SK-N-SH (cell line): ENCODE results near the gene PLXNA4. TPM values are rescaled to one million over a fixed set of nuclear protein-coding genes. Genes with fewer than 3 reads are reported as not detected.
"Not testable (repeated sequence)": the region's sequence is repeated elsewhere in the genome, so short reads cannot be mapped to it uniquely, and the experiment has no call there.

Experiments
- CTCF ChIA-PET: fragments of 300-600, 350-600 bp; formaldehyde crosslinking; extraction: SDS; loops from one replicate; lab custom pipeline; 2021; lab: Yijun Ruan, JAX
- POLR2A ChIA-PET: fragments of 350-600 bp; sonication (Branson Sonifier 250); formaldehyde crosslinking; extraction: SDS; loops from one replicate; lab custom pipeline; 2020; ENCODE audit warnings: antibody characterized with exemption, inconsistent platforms; lab: Yijun Ruan, JAX
- DNase-seq: peaks from one replicate; pipeline ENCODE4 v3.0.0; 2012
- H2AFZ ChIP-seq: fragments of 200-600 bp; sonication (generic); 2 replicates; pipeline ENCODE4 v1.8.1; 2016; ENCODE audit warnings: antibody characterized with exemption, mild to moderate bottlenecking, low read depth
- H3F3A ChIP-seq: fragments of 200-600 bp; sonication (generic); replicated peaks from 2 replicates; pipeline ENCODE3; 2016; ENCODE audit warnings: antibody characterized with exemption, mild to moderate bottlenecking; ENCODE audit not compliant: insufficient read depth
- H3K27ac ChIP-seq, 2 experiments: fragments of 200-500 bp in 1 of 2; fragments of 200-600 bp in 1 of 2; sonication (Bioruptor generic) in 1 of 2; sonication (generic), shearing (Covaris generic) in 1 of 2; 2 replicates each; pipeline versions ENCODE4 v1.5.1 to v1.6.1; 2014 to 2016; ENCODE audit warnings: low read depth in 2 of 2, inconsistent platforms in 1 of 2, low read length in 1 of 2, mild to moderate bottlenecking in 1 of 2, mixed read lengths in 1 of 2
- H3K27me3 ChIP-seq: fragments of 200-600 bp; sonication (generic), shearing (Covaris generic); 2 replicates; pipeline ENCODE4 v1.6.1; 2016; ENCODE audit warnings: mixed run types; ENCODE audit not compliant: insufficient read depth
- H3K36me3 ChIP-seq, 2 experiments: fragments of 200-500 bp in 1 of 2; fragments of 200-600 bp in 1 of 2; sonication (Bioruptor generic) in 1 of 2; sonication (generic) in 1 of 2; replicated peaks in 1 of 2; 2 replicates each; pipeline versions ENCODE3 to v1.5.1; 2014 to 2016; ENCODE audit warnings: low read length in 1 of 2, mild to moderate bottlenecking in 1 of 2; ENCODE audit not compliant: insufficient read depth in 2 of 2, control insufficient read depth in 1 of 2
- H3K4me1 ChIP-seq, 2 experiments: fragments of 200-500 bp in 1 of 2; fragments of 200-600 bp in 1 of 2; sonication (Bioruptor generic) in 1 of 2; sonication (generic), shearing (Covaris generic) in 1 of 2; 2 replicates each; pipeline versions ENCODE4 v1.5.1 to v1.6.1; 2014 to 2016; ENCODE audit warnings: low read depth in 1 of 2, low read length in 1 of 2, mixed run types in 1 of 2; ENCODE audit not compliant: insufficient read depth in 2 of 2, control insufficient read depth in 1 of 2
- H3K4me2 ChIP-seq: fragments of 200-600 bp; sonication (generic), shearing (Covaris generic); 2 replicates; pipeline ENCODE4 v1.6.1; 2017; ENCODE audit warnings: mixed run types
- H3K4me3 ChIP-seq, 2 experiments: fragments of 200-500 bp in 1 of 2; fragments of 200-600 bp in 1 of 2; sonication (Bioruptor generic) in 1 of 2; sonication (generic), shearing (Covaris generic) in 1 of 2; 2 replicates each; pipeline versions ENCODE4 v1.5.1 to v1.8.1; 2014 to 2016; ENCODE audit warnings: low read depth in 2 of 2, inconsistent platforms in 1 of 2, low read length in 1 of 2, mild to moderate bottlenecking in 1 of 2, mixed read lengths in 1 of 2, moderate library complexity in 1 of 2
- H3K79me2 ChIP-seq: fragments of 200-600 bp; sonication (generic); 2 replicates; pipeline ENCODE4 v1.8.1; 2017; ENCODE audit warnings: mild to moderate bottlenecking; ENCODE audit not compliant: insufficient read depth
- H3K9ac ChIP-seq: fragments of 200-600 bp; sonication (generic); 2 replicates; pipeline ENCODE4 v1.6.1; 2017; ENCODE audit warnings: mixed run types
- H3K9me2 ChIP-seq: fragments of 200-600 bp; sonication (generic); 2 replicates; pipeline ENCODE4 v1.6.1; 2017; ENCODE audit warnings: mixed run types
- H3K9me3 ChIP-seq: fragments of 200-600 bp; sonication (generic); 2 replicates; pipeline ENCODE4 v1.6.1; 2017; ENCODE audit warnings: mixed run types, mild to moderate bottlenecking, moderate library complexity
- H4K20me1 ChIP-seq: fragments of 200-600 bp; sonication (generic); 2 replicates; pipeline ENCODE4 v1.6.1; 2017; ENCODE audit warnings: mild to moderate bottlenecking, mixed run types; ENCODE audit not compliant: insufficient read depth
- EZH2phosphoT487 ChIP-seq: fragments of 200-600 bp; sonication (generic); IDR thresholded peaks from 2 replicates; pipeline ENCODE4 v1.6.1; 2017; ENCODE audit warnings: low read depth, mixed run types, mild to moderate bottlenecking, antibody characterized with exemption, moderate library complexity, borderline replicate concordance
- FOSL2 ChIP-seq: IDR thresholded peaks from 2 replicates; pipeline ENCODE4 v1.4.0; 2012; ENCODE audit warnings: low read depth, mild to moderate bottlenecking, moderate library complexity, borderline replicate concordance
- FOXM1 ChIP-seq: IDR thresholded peaks from 2 replicates; pipeline ENCODE4 v1.4.0; 2012; ENCODE audit warnings: low read depth, mild to moderate bottlenecking
- JUND ChIP-seq: IDR thresholded peaks from 2 replicates; pipeline ENCODE4 v1.4.0; 2012
- MEF2A ChIP-seq: IDR thresholded peaks from 2 replicates; pipeline ENCODE4 v1.4.0; 2012; ENCODE audit warnings: low read depth, borderline replicate concordance
- PBX3 ChIP-seq: IDR thresholded peaks from 2 replicates; pipeline ENCODE4; 2012
- RAD21 ChIP-seq: IDR thresholded peaks from 2 replicates; pipeline ENCODE4 v1.6.1; 2012; ENCODE audit warnings: mild to moderate bottlenecking, low read length
- RFX5 ChIP-seq: IDR thresholded peaks from 2 replicates; pipeline ENCODE4 v1.6.1; 2012; ENCODE audit warnings: mild to moderate bottlenecking, improper control_type of control experiment, low read length
- SMC3 ChIP-seq: IDR thresholded peaks from 2 replicates; pipeline ENCODE4 v1.6.1; 2012; ENCODE audit warnings: low read depth, low read length, improper control_type of control experiment
- TAF1 ChIP-seq: IDR thresholded peaks from 2 replicates; pipeline ENCODE4 v1.6.1; 2012; ENCODE audit warnings: low read depth, mild to moderate bottlenecking, low read length, moderate library complexity, borderline replicate concordance
- ZBTB33 ChIP-seq: IDR thresholded peaks from 2 replicates; pipeline ENCODE4 v1.4.0; 2012; ENCODE audit warnings: low read depth, borderline replicate concordance
- WGBS: methylation state at CpG from one replicate; pipeline ENCODE4 v1.1.6; 2017; ENCODE audit warnings: low lambda C conversion rate; 5-methylcytosine and 5-hydroxymethylcytosine counted together
- polyA plus RNA-seq, 3 experiments: library from polyadenylated mRNA; depleted of rRNA; stranded (reverse); fragments of >200 nt; gene quantifications; 2 replicates each; pipeline ENCODE4 v1.2.3, GENCODE V29; 2012

Gene PLXNA4
- polyA plus RNA-seq, 1 of the 3 experiments (the other 2 are of a cell fraction): 2.4 TPM

- ChIA-PET CTCF (interaction anchor here (0.9 to 1.2 kb wide), 2 partner anchors 149 to 225 kb away, joined by 3 read pairs; no protein-coding TSS in a partner anchor), POLR2A (no interaction called here)
- no peaks in the 10 kb centered on the region for H3F3A ChIP-seq
- TF ChIP-seq EZH2phosphoT487 (no peak), RFX5 (no peak)
- H3K36me3 ChIP-seq: peaks cover 7 to 56% of the 10 kb centered on the region in 2 experiments
- H2AFZ ChIP-seq: no peak overlapping the region
- no peaks in the 10 kb centered on the region for H3K27me3 ChIP-seq
- H3K9ac ChIP-seq: no peak overlapping the region
- H4K20me1 ChIP-seq: no peaks in the 10 kb centered on the region
- no peaks in the 10 kb centered on the region for H3K9me3 ChIP-seq
- WGBS: 91% methylated on average over 9 of the region's 9 CpGs
- no peak overlapping the region for H3K27ac ChIP-seq
- H3K9me2 ChIP-seq: no peaks in the 10 kb centered on the region
- peaks cover 0 to 2% of the 10 kb centered on the region in 2 experiments; a peak in 1 of 4 replicates for H3K4me1 ChIP-seq
- no peak for DNase-seq
- H3K4me2 ChIP-seq: no peak overlapping the region
- no peaks in the 10 kb centered on the region for H3K79me2 ChIP-seq
- no peak overlapping the region for H3K4me3 ChIP-seq
These were observed 406.5 kb downstream of the PLXNA4 start for GRCh38 chr7:132169730-132170129.

GRCh38 chr7:132168239-132168638 lies 408.0 kb downstream of the PLXNA4 start:
- Histone ChIP-seq H3K4me1 (peaks cover 0 to 5% of the 10 kb centered on the region in 2 experiments; a peak in 1 of 4 replicates), H3K27me3 (no peaks in the 10 kb centered on the region), H4K20me1 (no peaks in the 10 kb centered on the region), H3K9me3 (no peaks in the 10 kb centered on the region), H3K4me2 (no peak overlapping the region), H3K4me3 (no peak overlapping the region), H3K9me2 (no peaks in the 10 kb centered on the region), H3F3A (no peaks in the 10 kb centered on the region), H3K36me3 (peaks cover 5 to 53% of the 10 kb centered on the region in 2 experiments), H3K27ac (no peak overlapping the region), H3K79me2 (no peaks in the 10 kb centered on the region), H2AFZ (no peak overlapping the region), H3K9ac (no peak overlapping the region)
- ChIA-PET CTCF (interaction anchor here (1.3 to 1.4 kb wide), 2 partner anchors 13 to 84 kb away, joined by 3 to 4 read pairs; no protein-coding TSS in a partner anchor), POLR2A (no interaction called here)
- DNase-seq: no peak
- 98% methylated on average over 13 of the region's 17 CpGs for WGBS
- TF ChIP-seq PBX3 (no peak), EZH2phosphoT487 (no peak), JUND (no peak), FOXM1 (no peak), TAF1 (no peak), MEF2A (no peak), SMC3 (no peak), ZBTB33 (no peak), FOSL2 (no peak), RFX5 (no peak), RAD21 (no peak)

GRCh38 chr7:132165695-132166094 lies 410.6 kb downstream of the PLXNA4 start:
- POLR2A ChIA-PET, H3K9me2 ChIP-seq, DNase-seq, H2AFZ ChIP-seq, H3K9ac ChIP-seq, H3F3A ChIP-seq, H4K20me1 ChIP-seq, H3K27ac ChIP-seq, H3K9me3 ChIP-seq, H3K27me3 ChIP-seq, H3K4me3 ChIP-seq, H3K79me2 ChIP-seq, H3K4me2 ChIP-seq: not testable (repeated sequence)
- CTCF ChIA-PET: interaction anchor here (1.0 kb wide), 1 partner anchor 220 kb away, joined by 3 read pairs; no protein-coding TSS in a partner anchor
- 94% methylated on average over 7 of the region's 7 CpGs for WGBS
- H3K4me1 ChIP-seq: peaks cover 0 to 25% of the 10 kb centered on the region in 2 experiments; a peak in 1 of 4 replicates
- peaks cover 5 to 53% of the 10 kb centered on the region in 2 experiments for H3K36me3 ChIP-seq
